A204.1 (cell line): Measurements from ENCODE around the gene ELF1.
"Not testable (repeated sequence)": the region's sequence is repeated elsewhere in the genome, so short reads cannot be mapped to it uniquely, and the experiment has no call there.

Experiments
- FAIRE-seq: peaks from 2 replicates; lab custom pipeline; 2012; peaks lifted over from hg19 to GRCh38; lab: Jason Lieb, UNC

The ELF1 gene

DNA sequence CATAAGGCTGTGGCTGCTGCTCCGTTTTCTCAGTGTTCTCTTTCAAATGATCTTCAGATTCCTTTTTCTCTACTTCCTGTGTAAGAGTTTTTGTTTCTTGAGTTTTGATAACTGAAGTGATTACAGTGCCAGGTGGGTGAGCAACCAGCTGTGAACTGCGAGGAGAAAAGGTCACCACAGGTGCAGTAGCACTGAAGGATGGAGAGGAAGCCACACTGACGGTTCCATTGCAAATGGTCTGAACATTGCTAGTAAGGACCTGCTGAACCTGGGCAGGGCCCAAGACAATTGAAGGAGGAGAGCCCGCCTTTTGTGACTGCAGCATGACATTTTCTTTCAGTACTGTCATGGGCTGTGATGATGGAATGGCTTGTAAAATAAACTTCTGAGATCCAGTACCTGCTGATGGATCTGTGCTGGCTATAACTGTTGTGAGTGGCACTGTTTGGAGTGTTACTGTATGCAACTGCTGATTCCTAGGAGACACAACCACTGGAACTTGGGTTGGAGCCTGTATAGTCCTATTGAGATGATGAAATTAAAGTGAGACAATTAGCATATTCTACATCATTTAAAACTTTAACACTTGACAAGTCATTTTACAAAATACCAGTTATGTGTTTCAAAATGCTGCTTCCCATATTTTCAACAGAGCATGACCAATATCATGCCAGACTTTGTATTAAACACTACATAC lies 85.5 kb downstream of the ELF1 start:
- no peak for FAIRE-seq

DNA sequence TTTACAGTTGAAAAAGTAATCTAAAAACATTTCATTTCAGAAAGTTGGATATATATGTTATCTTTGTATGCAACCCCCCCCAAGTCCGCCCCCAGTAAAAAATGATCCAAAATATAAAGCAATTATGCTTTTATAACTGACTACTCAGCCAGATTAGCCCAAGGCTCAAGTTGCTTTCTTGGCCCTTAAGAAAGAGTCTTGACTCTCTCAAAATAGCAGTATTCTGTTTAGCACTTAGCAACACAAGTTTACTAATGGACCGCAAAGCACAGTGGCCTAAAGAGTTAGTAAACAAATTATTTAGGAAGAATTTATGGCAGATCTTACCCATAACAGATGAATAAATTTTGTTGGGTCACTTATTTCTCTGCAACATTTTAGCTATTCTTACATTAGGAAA lies 86.9 kb downstream of the ELF1 start:
- FAIRE-seq, result no peak

DNA sequence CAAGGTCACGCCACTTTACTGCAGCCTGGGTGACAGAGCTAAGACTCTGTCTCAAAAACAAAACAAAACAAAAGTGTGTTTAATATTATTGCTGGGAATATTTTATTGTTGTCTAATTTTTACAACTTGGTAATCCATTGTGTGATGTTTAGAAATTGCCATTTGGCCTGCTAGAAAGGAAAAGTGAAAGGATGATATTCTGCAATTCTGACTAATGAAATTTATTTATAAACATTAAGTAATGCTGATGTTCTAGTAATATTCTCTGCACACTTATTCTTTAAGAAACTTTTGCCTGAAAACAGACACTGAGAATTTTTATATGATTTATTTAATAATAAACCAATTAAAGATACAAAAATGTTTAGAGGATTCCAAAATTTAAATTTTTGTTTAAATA lies 87.4 kb downstream of the ELF1 start:
- peak; percentile 59 for FAIRE-seq

DNA sequence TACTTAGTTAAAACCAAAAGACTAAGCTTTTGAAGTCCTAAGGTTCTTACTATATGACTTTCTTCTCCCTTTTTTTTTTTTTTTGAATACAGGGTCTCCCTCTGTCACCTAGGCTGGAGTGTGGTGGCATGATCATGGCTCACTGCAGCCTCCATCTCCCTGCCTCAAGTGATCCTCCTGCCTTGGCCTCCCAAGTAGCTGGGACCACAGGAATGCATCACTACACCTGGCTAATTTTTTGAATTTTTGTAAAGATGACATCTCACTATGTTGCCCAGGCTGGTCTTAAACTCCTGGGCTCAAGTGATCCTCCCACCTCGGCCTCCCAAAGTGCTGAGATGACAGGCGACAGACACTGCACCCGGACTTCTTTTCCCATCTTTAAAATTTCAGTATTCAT lies 89.2 kb downstream of the ELF1 start:
- not testable (repeated sequence) for FAIRE-seq

DNA sequence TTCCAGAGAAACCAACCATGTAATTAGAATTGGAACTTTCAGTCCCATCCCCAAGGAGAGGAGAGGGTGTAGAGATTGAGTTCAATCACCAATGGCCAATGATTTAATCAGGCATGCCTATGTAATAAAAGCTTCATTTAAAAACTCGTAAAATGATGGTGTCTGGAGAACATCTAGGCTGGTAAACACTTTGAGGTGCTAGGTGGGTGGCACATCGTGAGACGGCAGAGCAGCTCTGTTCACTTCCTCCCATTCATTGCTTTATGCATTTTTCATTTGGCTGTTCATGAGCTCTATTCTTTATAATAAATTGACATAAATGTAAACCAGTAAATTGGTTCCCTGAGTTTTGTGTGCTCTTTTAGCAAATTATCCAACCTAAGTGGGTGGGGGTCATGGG lies 90.1 kb downstream of the ELF1 start:
- FAIRE-seq, result no peak

DNA sequence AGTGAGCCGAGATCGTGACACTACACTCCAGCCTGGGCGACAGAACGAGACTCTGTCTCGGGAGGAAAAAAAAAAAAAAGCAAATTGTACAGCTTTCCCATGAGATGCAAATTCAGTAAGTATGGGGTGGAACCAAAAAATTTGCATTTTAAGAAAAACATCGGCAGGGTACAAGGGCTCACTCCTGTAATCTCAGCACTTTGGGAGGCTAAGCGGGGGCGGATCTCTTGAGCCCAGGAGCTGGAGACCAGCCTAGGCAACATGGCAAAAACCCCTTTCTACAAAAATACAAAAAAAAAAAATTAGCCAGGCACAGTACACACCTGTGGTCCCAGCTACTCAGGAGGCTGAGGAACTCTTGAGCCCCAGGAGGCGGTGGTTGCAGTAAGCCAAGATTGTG lies 91.2 kb downstream of the ELF1 start:
- FAIRE-seq, result no peak

DNA sequence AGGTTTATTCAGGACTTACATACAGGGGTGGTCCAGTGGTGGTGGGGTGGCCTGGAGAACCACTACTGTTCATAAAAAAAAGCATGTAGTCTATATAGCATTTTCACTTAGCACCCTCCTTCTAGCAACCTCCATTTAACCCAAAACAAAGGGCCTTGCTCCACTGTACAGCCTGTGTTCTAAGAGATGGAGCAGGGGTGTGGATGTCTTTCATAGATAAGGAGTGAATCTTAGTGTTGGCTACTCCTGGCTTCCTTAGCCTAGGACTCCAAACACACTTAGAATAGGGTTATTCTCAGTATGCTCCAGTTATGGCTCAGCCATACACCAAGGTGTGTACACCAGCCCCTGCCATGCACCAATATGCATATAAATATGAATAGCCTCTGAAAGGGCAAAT lies 95.2 kb downstream of the ELF1 start:
- no peak for FAIRE-seq

DNA sequence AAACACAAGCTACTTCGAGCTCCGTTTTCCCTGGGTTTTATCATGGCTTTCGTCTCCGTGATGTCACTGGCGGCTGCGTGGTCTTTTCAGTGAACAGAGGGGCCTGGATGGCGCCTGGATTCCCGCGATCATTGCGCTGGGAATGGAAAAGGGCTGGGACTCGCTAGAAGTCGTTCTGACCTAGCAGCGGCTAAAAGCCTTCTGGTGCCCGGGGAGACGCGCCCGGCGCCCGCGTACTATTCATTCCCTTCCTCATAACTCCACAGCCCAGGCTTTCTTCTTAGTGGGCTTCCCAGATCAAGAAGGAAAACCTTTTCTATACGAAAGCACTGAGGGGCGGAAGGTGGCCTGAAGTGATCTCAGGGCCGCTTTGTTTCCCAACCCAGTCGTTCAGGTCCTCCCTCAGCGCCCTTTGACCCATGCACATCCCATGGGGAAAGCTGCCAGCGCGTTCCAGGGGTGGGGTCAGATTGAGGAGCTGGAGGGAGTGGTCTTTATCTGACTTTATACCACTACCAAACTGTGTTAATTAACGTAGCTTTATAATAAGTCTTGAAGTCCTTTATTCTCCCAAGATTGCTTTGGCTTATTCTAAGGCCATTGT lies 96.6 kb downstream of the ELF1 start:
- FAIRE-seq, result no peak

DNA sequence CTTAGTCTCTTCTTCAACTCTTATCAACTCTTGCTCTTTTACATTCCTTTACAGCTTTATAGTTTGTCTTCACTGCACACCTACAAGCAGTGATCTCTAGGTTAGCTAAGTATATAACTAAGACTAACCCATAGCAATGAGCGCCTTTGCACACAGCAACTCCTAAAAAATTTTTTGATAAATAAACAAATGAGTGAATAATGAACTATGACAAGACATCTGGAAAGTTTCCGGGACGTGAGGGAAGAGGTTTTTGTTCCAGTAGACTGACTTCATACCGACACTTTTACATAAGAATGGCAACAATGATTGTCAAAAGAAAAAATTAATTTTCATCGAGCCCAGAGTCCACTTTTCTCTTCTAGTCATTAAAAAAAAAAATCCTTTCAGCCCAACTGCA lies 98.3 kb downstream of the ELF1 start:
- FAIRE-seq, result no peak

DNA sequence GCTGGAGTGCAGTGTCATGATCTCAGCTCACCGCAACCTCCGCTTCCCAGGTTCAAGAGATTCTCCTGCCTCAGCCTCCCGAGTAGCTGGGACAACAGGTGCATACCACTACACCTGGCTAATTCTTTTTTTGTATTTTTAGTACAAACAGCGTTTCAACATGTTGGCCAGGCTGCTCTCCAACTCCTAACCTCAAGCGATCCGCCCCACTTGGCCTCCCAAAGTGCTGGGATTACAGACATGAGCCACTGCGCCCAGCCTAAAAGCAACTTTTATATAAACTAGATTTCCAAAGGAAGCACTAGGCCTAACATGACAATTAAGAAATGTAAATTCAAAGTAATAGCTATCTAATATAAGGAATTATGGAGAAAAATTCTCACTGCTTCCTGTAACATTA lies 99.2 kb downstream of the ELF1 start:
- not testable (repeated sequence) for FAIRE-seq

DNA sequence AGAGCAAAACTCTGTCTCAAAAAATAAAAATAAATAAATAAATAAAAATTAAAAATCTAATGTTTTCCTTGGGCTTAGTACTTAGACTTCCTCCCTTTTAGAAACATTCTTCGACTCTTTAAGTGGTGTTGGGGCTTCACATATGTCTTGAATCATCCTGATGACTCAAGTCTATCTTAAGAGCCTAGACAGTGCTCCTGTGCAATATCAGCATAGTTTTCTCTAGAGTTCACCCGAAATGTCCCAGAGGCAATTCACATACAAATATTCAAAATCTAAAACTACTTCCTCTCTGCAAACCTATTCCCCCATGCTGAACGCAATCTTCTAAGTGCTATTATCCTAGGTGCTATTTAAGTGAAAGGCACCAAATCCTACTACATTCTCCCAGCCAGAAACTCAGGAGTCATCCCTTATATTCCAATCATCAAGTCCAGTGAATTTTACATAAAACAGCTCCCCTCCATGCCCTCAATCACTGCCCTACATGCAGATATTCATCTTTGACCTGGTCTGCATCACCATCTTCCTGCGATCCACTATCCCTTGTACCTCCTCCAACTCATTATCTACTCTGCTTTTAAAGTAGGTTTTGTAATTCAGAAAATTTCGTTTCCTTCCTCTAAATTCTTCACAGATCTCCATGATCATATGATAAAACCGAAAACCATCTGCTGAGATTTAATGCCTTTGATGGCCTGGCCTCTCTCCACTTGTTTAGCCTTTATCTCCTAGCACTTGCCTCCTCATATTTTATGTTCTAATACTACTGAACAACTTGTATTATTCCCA lies 102.7 kb downstream of the ELF1 start:
- no peak for FAIRE-seq

DNA sequence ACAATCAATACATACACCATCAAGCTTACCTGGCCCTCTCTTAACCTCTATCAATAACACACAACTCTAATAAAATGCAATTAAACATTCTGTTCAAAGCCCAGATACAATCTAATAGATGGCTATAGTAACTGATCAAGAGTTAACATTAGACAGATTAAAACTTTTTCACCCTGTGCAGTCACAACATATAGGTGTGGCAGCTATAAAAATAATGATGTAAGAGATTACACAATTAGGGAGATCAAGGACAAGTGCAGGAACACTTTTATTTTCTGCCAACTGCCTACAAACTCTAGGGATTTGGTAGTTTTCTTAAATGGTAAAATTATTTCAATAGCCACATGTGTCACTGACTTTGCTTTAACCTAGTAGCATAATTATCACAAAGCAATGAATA lies 104.3 kb downstream of the ELF1 start:
- FAIRE-seq, result not testable (repeated sequence)

DNA sequence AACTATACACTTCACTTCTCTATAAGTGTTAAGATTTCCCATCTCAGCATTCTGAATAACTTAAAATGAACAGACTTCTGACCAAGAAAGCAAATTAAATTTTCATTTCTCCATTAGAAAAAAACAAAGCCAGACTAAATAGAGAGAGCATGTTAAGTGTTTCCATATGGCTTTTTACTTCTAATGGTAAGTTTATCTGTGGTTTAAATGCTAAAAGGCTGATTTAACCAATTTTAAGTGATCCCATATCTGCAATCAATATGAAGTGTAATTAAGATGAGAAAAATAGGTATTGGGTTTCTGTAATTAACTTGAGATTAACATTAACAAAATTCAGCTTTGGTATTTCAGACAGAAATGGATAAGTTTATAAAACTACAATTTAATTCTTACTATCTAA lies 107.8 kb downstream of the ELF1 start:
- FAIRE-seq, result no peak

DNA sequence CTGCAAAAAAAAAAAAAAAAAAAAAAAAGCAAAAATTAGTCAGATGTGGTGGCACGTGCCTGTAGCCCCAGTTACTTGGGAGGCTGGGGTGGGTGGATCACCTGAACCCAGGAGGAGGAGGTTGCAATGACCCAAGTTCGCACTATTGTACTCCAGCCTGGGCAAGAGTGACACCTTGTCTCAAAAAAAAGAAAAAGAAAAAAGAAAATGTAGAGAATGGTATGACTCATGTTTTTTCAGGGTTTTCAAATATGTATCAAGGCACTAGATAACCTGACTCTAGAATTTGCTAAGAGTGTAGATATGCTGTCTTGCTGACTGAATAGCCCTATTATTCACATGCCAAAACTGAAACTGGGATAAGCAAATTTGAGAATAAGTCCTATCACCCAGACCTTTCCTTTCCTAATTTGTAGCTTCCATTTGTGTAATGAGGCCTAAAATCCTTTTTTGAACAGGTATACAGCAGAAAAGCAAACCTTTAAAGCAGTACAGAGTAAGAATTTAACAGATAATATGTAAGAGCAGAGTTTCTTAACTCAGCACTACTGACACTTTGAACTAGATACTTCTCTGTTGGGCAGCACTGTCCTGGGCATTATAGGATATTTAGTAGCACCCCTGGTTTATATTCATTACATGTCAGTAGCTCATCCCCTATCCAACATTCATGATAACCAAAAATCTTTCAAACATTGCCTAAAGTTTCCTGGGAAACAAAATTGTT lies 108.6 kb downstream of the ELF1 start:
- no peak for FAIRE-seq

DNA sequence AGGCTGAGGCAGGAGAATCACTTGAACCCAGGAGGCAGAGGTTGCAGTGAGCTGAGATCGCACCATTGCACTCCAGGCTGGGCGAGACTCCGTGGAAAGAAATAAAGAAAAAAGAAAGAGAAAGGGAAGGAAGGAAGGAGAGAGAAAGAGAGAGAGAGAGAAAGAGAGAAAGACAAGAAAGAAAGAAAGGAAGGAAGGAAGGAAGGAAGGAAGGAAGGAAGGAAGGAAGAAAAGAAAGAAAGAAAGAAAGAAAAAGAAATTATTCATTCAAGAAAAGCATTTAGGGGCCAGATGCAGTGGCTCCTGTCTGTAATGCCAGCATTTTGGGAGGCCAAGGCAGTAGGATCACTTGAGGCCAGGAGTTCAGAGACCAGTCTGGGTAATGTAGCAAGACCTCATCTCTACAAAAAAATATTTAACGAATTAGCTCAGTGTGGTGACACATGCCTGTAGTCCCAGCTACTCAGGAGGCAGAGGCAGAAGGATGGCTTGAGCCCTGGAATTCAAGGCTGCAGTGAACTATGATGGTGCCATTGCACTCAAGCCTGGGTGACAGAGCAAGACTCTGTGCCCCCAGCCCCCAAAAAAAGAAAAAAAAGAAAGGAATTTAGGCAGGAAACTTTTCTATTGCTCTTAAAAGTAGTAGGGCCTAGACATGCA lies 109.4 kb downstream of the ELF1 start:
- FAIRE-seq, result not testable (repeated sequence)

DNA sequence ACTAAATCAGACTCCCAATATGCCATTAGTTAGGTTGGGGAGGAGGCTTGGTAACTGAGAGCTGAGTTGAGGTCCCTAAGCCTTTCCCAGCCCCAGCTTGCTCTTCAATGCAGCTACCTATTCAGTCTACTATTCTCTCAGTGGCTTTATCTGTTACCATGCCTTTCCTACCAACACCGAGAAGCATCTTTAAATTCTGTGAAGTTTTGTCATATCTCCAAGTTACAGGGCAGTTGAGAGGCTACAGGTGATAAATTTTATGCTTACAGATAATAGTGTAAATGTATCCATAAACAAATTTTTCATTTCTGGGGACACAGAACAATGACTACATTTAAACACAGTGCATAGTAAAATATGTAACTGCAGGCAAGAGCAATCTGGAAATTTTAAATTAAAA lies 110.6 kb downstream of the ELF1 start:
- peak; percentile 69 for FAIRE-seq

DNA sequence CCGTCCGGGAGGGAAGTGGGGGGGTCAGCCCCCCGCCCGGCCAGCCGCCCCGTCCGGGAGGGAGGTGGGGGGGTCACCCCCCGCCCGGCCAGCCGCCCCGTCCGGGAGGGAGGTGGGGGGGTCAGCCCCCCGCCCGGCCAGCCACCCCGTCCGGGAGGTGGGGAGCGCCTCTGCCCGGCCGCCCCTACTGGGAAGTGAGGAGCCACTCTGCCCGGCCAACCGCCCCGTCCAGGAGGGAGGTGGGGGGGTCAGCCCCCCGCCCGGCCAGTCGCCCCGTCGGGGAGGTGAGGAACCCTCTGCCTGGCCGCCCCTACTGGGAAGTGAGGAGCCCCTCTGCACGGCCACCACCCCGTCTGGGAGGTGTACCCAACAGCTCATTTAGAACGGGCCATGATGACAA lies 118.1 kb downstream of the ELF1 start:
- FAIRE-seq, result not testable (repeated sequence)

DNA sequence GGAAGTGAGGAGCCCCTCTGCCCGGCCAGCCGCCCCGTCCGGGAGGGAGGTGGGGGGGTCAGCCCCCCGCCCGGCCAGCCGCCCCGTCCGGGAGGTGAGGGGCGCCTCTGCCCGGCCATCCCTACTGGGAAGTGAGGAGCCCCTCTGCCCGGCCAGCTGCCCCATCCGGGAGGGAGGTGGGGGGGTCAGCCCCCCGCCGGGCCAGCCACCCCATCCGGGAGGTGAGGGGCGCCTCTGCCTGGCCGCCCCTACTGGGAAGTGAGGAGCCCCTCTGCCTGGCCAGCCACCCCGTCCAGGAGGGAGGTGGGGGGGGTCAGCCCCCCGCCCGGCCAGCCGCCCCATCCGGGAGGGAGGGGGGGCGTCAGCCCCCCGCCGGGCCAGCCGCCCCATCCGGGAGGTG lies 118.5 kb downstream of the ELF1 start:
- FAIRE-seq, result not testable (repeated sequence)

DNA sequence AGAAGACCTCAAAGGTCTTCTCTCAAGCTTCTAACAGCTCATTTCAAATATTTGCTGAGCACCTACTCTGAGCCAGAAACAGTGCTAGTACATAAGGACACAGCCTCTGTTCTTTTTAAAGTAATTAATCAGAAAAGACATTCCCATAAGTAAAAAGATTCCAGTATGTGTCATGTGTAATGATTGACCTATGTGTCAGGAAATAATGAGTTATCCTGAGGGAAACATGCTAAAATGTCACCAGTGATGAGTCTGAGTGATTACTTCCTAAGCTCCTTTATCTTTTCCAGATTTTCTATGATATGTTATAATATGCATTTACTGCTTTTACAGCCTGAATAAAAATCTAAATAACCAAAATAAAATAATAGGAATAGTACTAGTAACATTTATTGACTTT lies 122.1 kb downstream of the ELF1 start:
- no peak for FAIRE-seq

DNA sequence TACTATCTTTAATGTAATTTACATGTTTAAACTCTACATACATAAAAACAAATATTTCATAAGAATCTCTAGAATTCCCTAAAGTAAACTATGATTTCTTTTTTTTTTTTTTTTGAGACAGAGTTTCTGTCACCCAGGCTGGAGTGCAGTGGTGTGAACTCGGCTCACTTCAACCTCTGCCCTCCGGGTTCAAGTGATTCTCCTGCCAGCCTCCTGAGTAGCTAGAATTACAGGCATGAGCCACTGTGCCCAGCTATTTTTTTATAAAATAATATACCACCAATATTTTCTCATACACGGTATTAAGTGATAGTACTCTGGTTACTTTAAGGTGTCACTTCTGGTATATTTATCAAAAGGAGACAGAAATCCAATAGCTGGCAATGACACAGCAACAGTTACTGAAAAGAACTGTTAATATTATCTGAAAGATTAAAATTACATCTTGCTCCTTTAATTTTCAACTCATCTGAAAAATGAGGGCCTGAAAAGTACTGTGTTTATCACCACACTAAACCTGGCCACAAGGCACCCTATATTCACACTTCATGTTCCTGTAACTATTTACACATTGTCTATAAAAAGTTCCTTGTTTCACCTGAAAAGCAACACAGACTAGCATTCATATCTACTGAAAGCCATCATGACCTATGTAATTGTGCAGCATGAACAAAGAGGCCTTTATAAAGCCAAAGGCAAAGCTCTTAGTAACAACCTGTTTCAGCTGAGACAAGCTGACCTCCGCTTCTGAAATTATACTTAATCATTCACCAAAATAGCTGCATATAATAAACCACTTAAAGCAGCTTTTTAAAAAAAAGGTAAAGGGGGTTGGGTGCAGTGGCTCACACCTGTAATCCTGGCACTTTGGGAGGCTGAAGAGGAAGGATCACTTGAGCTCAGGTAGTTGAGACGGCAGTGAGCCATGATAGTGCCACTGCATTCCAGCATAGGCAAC lies 123.6 kb downstream of the ELF1 start:
- FAIRE-seq, result no peak

DNA sequence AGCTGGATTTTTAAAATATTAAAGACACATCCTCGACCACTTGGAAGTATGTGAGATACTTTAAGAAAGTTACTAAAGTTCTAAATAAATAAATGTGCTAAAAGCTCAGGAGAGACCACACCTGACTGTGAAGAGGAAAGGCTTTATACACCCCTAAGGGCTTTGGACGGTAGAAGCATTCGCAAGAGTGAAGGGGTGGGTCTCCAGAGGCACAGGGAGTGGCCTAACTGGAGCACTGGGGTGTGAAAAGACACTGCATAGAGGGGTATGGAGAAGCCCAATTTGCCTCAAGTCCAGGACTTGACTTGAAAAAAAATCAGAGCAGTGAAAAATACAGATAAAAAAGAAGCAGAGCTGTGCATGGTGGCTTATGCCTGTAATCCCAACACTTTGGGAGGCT lies 125.5 kb downstream of the ELF1 start:
- not testable (repeated sequence) for FAIRE-seq
